RWPE2 (cell line): ENCODE measurements around the gene ACYP2.

ENCODE experiments used
- ATAC-seq: fragments of 200-7000 bp; cut with Tn5 transposase; 3 replicates; pipeline ENCODE4 v1.9.1; 2021; ENCODE audit warnings: low read depth
- DNase-seq: peaks from one replicate; pipeline ENCODE4 v3.0.0-alpha.2; 2020; ENCODE audit warnings: low spot score
- H3K27ac ChIP-seq: fragments of 450-650 bp; 2 replicates; pipeline ENCODE4 v1.5.1; 2017; ENCODE audit warnings: mild to moderate bottlenecking; ENCODE audit not compliant: poor library complexity, severe bottlenecking
- H3K27me3 ChIP-seq: fragments of 250-450 bp; sonication (Bioruptor Pico); 2 replicates; pipeline ENCODE4 v1.5.1; 2021; ENCODE audit warnings: mild to moderate bottlenecking, moderate library complexity; ENCODE audit not compliant: insufficient read depth, poor library complexity, severe bottlenecking
- H3K36me3 ChIP-seq: fragments of 250-450 bp; sonication (Bioruptor Pico); 2 replicates; pipeline ENCODE4 v1.5.1; 2020; ENCODE audit warnings: low read depth, mild to moderate bottlenecking, moderate library complexity
- H3K4me1 ChIP-seq: fragments of 250-450 bp; sonication (Bioruptor Pico); 2 replicates; pipeline ENCODE4 v1.5.1; 2021; ENCODE audit warnings: mild to moderate bottlenecking, moderate library complexity; ENCODE audit not compliant: insufficient read depth, poor library complexity, severe bottlenecking
- H3K4me3 ChIP-seq: fragments of 250-450 bp; sonication (Bioruptor Pico); 2 replicates; pipeline ENCODE4 v1.5.1; 2021; ENCODE audit warnings: mild to moderate bottlenecking, moderate library complexity; ENCODE audit not compliant: severe bottlenecking
- H3K9me3 ChIP-seq: fragments of 250-450 bp; sonication (Bioruptor Pico); 2 replicates; pipeline ENCODE4 v1.5.1; 2021; ENCODE audit warnings: mild to moderate bottlenecking, moderate library complexity; ENCODE audit not compliant: severe bottlenecking
- CTCF ChIP-seq: fragments of 450-650 bp; IDR thresholded peaks from one replicate; pipeline ENCODE4 v1.5.1; 2017; ENCODE audit warnings: mild to moderate bottlenecking, moderate library complexity; ENCODE audit not compliant: poor library complexity, severe bottlenecking

The ACYP2 gene

GRCh38 chr2:54185105-54185504 lies 69.7 kb downstream of the ACYP2 start:
- Histone ChIP-seq H3K36me3 (no peaks in the 10 kb centered on the region), H3K27ac (no peak overlapping the region), H3K9me3 (no peaks in the 10 kb centered on the region), H3K4me1 (no peaks in the 10 kb centered on the region), H3K27me3 (no peaks in the 10 kb centered on the region), H3K4me3 (no peak overlapping the region)
- no peak for TF ChIP-seq CTCF
- ATAC-seq, result no peak
- DNase-seq, result no peak

DNA sequence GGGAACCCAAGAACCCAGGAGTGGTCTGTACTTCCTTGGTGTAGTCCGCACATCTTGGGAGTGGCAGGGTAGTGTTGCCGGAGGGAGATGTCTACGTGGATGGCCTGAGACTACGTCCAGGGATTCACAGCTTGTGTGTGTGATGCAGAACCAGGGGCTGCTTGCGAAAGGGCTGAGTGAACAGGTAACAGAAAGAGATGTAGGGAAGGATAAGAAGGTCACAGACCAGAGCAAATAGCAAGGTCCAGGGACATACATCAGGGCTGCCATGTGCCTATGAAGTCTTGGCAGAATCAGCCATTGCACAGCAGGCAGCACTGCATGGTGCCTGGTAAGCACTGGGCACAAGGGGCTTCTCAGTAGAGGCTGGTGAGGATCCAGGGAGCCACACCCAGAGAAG lies 71.9 kb downstream of the ACYP2 start:
- DNase-seq, result no peak
- no peaks in the 10 kb centered on the region for H3K4me1 ChIP-seq

DNA sequence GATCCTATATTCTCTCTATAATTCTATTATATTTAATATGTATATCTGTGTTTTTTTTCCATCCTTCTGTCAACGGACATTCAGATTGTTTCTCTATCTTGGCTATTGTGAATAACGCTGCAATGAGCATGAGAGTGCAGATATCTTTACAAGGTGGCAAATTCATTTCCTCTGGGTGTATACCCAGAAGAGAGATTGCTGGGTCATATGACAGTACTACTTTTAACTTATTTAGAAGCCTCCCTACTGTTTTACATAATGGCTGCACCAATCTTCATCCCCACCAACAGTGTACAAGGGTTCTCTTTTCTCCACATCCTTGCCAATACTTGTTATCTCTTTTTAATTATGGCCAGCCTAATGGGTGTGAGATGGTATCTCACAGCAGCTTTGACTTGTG lies 74.1 kb downstream of the ACYP2 start:
- Histone ChIP-seq H3K4me3 (no peak overlapping the region), H3K9me3 (no peaks in the 10 kb centered on the region), H3K27ac (no peak overlapping the region), H3K36me3 (no peaks in the 10 kb centered on the region), H3K27me3 (no peaks in the 10 kb centered on the region), H3K4me1 (no peaks in the 10 kb centered on the region)
- DNase-seq (no peak), ATAC-seq (no peak)
- no peak for TF ChIP-seq CTCF

More for the DNA sequence above, 71.9 kb downstream of the ACYP2 start:
- no peak for ATAC-seq
- no peak overlapping the region for H3K4me3 ChIP-seq
- no peaks in the 10 kb centered on the region for H3K9me3 ChIP-seq
- no peak overlapping the region for H3K27ac ChIP-seq
- H3K27me3 ChIP-seq, result no peaks in the 10 kb centered on the region
- no peak for TF ChIP-seq CTCF
- no peaks in the 10 kb centered on the region for H3K36me3 ChIP-seq

DNA sequence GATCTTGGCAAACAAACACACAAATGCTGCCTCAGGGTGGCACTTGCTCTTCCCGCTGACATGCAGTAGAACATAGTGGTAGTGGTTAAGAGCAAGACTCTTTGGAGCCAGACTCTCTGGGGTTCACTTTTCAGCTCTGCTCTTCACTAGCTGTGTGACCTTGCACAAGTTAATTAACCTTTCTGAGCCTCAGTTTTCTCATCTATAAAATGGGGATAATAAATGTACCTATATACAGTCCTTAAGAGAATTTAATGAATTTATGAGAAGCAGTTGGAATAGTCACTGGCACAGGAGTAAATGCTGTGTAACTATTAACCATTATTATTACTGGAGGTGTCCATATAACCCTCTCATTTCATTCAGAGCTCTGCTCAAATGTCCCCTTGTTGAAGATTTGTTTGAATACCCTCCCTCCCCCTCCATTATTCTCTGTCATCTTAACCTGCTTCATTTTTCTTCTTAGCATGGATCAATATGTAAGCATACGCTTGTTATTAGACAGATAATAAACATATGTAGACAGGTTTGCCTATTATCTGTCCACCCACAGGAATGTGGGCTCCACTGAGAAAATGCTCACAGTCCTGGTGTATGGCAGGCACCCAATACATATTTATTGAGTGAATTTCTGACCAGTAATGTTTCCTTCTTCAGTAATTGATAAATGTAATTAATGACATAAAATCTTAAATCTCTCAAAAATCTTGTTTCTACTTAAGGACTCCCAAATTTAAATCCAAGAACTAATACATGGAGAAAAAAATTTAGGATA lies 76.1 kb downstream of the ACYP2 start:
- DNase-seq (no peak), ATAC-seq (no peak)
- Histone ChIP-seq H3K9me3 (no peaks in the 10 kb centered on the region), H3K4me3 (no peak overlapping the region), H3K4me1 (no peaks in the 10 kb centered on the region), H3K27ac (no peak overlapping the region), H3K27me3 (no peaks in the 10 kb centered on the region), H3K36me3 (no peaks in the 10 kb centered on the region)
- no peak for TF ChIP-seq CTCF
